ENCODE results near the gene MIEN1. TPM values are rescaled to one million over a fixed set of nuclear protein-coding genes. Genes with fewer than 3 reads are reported as not detected.
"Not testable (repeated sequence)": the region's sequence is repeated elsewhere in the genome, so short reads cannot be mapped to it uniquely, and the experiment has no call there.

The MIEN1 gene
- total RNA-seq, 1 donor from 2014 or later = 49.3 TPM

DNA sequence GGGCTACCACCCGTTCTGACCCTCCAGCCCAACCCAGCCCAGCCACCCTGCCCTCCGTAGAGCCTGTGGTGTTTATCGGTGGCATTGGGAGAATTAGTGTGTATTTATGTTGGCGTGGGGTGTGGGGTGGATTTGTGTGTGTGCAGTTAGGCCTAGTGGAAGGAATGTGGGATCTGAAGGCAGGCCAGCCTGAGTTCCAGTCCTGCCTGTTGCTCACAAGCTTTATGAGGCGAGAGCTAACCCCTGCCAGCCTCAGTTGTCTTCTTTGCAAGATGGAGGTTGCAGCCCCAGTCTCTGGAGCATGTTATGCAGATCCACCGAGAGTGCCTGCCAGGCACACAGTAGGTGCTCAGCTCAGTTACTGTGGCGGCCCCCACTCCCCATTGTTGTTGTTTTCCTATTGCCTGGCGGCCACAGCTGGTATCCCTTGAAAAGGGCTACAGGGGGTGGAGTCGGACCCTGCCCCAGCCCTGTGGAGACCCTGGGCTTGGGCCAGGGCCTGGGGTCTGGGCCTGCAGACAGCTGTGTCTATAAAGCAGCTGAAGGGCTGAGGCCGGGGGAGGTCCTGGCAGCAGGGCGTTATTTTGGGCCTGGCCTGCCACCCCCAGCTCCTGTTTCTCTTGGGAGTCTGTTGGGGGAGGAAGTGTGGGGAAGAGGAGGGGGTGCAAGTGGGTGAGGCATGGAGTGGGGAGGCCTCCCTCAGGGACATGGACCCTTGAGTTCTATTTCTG, 25.3 kb downstream of the MIEN1 start:
- DNase-seq (peak; percentile 33), ATAC-seq (peak; percentile 19)
- intact Hi-C loops (cut with micrococcal nuclease) = no loop called here

DNA sequence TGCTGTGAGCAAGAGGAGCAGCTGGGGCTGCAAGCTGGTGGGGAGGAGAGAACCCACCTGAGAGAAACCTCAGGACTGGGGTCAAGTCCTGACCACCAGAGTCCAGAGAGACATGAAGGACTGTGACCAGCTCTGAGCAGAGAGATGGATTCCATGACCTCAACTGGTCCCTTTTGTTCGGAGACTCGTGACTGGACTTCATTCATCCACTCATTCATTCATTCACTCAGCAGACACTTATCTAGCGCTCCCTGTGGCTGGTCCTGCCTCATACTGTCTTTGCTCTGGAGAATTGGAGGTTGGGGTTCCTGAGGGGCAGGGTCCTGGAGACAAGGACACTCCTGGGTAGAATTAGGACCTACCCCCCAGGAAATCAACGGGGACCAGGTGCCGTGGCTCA, 26.4 kb downstream of the MIEN1 start:
- no peak for ATAC-seq
- intact Hi-C loops (cut with micrococcal nuclease) = no loop called here
- no peak for DNase-seq

DNA sequence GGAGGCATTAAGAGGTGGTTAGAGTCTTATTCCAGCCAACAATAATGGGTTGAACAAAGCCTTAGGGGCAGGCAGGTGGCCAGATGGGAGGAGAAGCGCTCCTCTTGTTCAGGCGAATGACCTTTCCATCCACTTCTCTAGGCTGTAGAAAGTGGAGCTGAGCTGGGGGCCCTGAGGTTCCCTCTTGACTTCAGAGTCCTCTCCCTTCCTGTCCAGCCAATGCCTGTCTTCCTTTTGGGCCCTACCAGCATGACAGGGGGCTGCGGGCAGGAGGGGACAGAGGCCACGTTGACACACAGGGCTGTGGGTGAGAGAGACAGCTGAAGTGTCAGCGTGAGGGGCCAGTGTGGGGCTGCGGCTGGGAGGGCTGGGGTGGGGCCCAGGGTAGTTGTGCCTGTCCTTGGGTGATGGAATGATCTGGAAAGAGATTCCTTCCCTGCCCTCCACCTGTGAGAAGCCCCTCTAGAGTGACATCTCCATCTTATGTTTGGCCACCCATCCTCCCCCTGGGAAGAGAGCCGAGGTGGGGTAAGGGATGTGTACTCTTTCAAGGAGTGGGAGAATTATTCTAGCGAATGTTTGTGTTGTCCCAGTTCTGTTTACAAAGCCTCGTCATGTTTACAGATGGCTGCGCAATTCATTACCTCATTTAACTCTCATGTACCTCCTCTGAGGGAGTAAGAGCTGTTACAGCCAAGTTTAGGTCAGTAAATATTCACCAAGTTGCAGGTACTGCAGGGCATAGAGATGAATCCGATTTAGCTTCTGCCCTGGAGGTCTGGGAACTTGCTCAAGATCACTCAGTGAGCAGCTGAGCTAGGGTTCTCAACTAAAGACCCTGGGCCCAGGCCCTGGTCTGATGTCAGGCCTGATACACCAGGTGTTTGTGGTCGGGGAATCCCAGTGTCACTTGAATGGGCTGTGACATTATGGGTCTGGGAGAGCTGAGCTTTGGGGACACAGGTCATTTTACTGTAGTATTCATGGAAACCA, 27.1 kb downstream of the MIEN1 start:
- intact Hi-C loops (cut with micrococcal nuclease) = no loop called here
- ATAC-seq (peak; percentile 5), DNase-seq (peak; percentile 35)

GRCh38 chr17:39701784-39702422, 28.4 kb downstream of the MIEN1 start:
- ATAC-seq = no peak
- intact Hi-C loops (cut with micrococcal nuclease) = no loop called here
- DNase-seq = no peak

- intact Hi-C loops (cut with micrococcal nuclease) = no loop called here
- DNase-seq = no peak
- ATAC-seq = no peak
Measured at GRCh38 chr17:39701012-39701783, 29.1 kb downstream of the MIEN1 start.

DNA sequence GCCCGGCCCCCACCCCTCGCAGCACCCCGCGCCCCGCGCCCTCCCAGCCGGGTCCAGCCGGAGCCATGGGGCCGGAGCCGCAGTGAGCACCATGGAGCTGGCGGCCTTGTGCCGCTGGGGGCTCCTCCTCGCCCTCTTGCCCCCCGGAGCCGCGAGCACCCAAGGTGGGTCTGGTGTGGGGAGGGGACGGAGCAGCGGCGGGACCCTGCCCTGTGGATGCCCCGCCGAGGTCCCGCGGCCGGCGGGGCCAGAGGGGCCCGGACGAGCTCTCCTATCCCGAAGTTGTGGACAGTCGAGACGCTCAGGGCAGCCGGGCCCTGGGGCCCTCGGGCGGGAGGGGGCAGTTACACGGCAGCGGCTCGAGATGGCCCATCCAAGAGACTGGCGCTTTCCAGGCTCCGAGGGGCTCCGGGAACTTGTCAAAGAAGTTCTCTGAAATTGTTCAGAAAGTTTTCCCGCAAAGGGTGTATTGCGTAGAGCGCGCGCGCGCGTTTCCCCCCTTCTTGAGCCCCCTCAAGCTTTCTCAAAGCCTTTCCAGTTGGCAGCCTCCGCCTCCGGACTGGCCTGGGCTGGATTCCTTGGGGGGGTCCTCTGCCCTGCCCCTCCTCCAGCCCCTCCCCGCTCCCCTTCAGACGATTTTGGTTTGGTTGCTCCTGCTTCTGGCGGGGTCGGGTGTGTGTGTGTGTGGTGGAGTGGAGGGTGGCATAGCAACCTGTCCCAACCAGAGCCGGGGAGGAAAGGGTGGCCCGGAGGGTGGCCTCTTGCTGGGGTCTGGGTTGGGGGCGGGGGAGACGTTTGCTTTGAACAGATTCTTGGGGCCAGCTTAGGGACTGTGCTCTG, 30.0 kb downstream of the MIEN1 start:
- DNase-seq (peak; percentile 46), ATAC-seq (peak; percentile 61)
- intact Hi-C loops (cut with micrococcal nuclease) = no loop called here

GRCh38 chr17:39699818-39700147, 30.5 kb downstream of the MIEN1 start, which contains the start of gene ERBB2:
ERBB2 (plus strand) TSS chr17:39700064; CDS start chr17:39700239, 175 bp downstream.
- ATAC-seq (peak; percentile 88), DNase-seq (peak; percentile 77)
- intact Hi-C loops (cut with micrococcal nuclease) = no loop called here

GRCh38 chr17:39699157-39699817, 31.0 kb downstream of the MIEN1 start:
- ATAC-seq; intact Hi-C loops (cut with micrococcal nuclease); DNase-seq: not testable (repeated sequence)

GRCh38 chr17:39697961-39698360, 32.4 kb downstream of the MIEN1 start:
- intact Hi-C loops (cut with micrococcal nuclease) = no loop called here
- no peak for ATAC-seq
- no peak for DNase-seq

- no peak for DNase-seq
- intact Hi-C loops (cut with micrococcal nuclease) = no loop called here
- ATAC-seq = no peak
Measured at GRCh38 chr17:39696731-39697130, 33.6 kb downstream of the MIEN1 start.

DNA sequence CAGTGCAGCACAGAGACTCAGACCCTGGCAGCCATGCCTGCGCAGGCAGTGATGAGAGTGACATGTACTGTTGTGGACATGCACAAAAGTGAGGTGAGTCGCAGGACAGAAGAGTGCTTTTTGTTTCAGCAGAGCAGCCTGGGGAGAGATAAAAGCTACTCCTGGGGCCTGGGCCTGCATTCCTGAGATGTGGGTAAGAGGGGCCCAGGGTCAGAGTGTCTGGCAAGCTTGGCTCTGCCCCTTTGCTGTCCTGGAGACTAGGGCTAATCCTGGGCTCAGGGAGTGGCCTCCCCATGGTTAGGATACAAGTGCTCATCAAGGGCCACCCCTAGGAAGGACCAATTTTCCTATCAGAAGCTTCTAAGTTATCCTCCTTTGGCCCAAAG, 35.2 kb downstream of the MIEN1 start:
- no peak for ATAC-seq
- intact Hi-C loops (cut with micrococcal nuclease) = no loop called here

GRCh38 chr17:39694593-39694992, 35.7 kb downstream of the MIEN1 start:
- intact Hi-C loops (cut with micrococcal nuclease) = no loop called here
- DNase-seq = no peak

More for the DNA sequence above, 35.2 kb downstream of the MIEN1 start:
- DNase-seq = no peak

DNA sequence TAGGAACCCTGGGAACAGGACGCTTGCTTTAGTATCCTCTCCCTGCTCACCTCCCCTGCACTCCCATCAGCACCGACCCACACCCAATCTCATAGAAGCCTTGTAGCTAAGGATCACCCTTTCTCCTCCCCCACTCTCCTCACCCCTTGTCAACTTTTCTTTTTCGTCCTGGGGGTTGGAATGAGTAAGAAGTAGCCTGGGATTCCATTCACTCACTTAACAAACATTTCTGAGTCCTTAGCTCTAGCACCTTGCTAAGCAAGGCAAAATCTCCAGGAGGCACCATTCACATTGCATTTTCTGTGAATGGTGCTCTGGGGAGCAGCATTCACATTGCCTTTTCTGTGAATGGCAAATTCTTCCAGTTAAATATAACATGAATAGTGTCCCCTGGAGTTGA, 41.4 kb downstream of the MIEN1 start:
- DNase-seq = no peak
- no peak for ATAC-seq
- intact Hi-C loops (cut with micrococcal nuclease) = no loop called here

More at GRCh38 chr17:39694593-39694992, 35.7 kb downstream of the MIEN1 start:
- ATAC-seq = no peak

DNA sequence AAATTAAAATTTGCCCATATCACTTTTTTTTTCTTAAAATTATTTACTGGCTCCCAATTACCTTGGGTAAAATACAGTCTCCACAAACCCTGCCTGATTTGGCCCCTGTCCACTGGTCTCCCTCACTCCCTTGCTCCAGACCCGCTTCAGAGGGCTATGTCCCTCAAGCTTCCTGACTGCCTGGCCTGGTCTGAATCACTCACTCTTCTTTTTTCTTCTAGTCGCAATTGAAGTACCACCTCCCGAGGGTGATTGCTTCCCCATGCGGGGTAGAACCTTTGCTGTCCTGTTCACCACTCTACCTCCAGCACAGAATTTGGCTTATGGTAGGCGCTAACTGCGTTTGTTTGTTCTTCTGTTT, 41.9 kb downstream of the MIEN1 start:
- intact Hi-C loops (cut with micrococcal nuclease) = no loop called here
- DNase-seq = no peak
- no peak for ATAC-seq

DNA sequence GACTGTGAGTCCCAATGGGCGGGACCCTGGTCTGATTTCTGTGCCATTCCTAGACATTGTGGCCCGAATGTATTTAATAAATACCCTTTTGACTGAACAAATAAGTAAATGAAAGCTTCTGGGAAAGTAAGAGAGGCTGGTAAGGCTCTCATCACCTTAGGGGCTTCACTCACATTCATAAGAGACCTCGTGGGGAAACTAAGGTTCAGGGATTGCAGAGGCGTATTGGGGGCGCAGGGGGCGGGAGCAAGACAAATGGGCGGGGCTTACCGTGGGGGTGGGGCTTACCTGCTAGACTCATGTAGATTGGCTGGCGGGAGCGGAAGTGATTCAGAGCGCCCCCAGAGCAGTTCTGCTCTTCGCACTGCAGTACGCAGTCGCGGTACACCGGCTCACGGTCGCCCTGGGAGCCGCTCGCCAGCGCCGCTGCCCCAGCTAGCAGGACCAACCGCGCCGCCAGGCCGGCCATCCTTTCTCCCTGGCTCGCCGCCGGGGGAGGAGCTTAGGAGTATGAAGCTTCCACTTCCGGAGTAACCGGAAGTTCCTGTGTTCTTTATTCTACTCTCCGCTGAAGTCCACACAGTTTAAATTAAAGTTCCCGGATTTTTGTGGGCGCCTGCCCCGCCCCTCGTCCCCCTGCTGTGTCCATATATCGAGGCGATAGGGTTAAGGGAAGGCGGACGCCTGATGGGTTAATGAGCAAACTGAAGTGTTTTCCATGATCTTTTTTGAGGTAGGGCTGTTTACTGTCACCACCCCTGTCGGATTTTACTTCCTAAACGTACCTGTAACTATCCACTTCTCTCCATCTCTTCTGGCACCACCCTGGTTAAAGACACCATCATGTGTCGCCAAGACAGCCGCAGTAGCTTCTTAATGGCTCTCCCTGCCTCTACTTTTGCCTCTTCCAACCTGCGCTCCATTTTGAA, 42.5 kb downstream of the MIEN1 start, which contains the start of gene PGAP3:
Gene PGAP3, minus strand, starts transcription at position 512 of the 929 bp plus-strand sequence. Its CDS starts 43 bp downstream, at position 469.
- intact Hi-C loops (cut with micrococcal nuclease) = no loop called here

GRCh38 chr17:39687101-39687545, 43.2 kb downstream of the MIEN1 start:
- no peak for ATAC-seq
- no peak for DNase-seq
- intact Hi-C loops (cut with micrococcal nuclease) = no loop called here

More for the DNA sequence above, 42.5 kb downstream of the MIEN1 start, which contains the start of gene PGAP3:
- peak; percentile 90 for DNase-seq
- ATAC-seq = peak; percentile 95
